Prostate gland (tissue), 2 donors: ENCODE measurements around the gene MAPK8IP3.

Experiments
- CTCF ChIP-seq, 4 experiments: fragments of 200-600 bp in 2 of 4; fragments of 450-650 bp in 2 of 4; sonication (generic) in 2 of 4; IDR thresholded peaks; 1 replicate in 3 of 4; 2 replicates in 1 of 4; pipeline ENCODE4 v1.5.1; 2016 to 2019; ENCODE audit warnings: antibody characterized with exemption in 4 of 4, mild to moderate bottlenecking in 2 of 4, moderate library complexity in 2 of 4
- POLR2A ChIP-seq: fragments of 450-650 bp; IDR thresholded peaks from one replicate; pipeline ENCODE4 v1.6.1; 2016; ENCODE audit warnings: antibody characterized with exemption, mild to moderate bottlenecking

- TF ChIP-seq CTCF (IDR thresholded peaks at IDR 0.05): no peak
- TF ChIP-seq POLR2A: no peak
These were observed 72.5 kb downstream of the MAPK8IP3 start for GRCh38 chr16:1778200-1779179.
